GM21447 (cell line): Measurements from ENCODE around the gene KRT8.

Experiments
- ATAC-seq: cut with Tn5 transposase; IDR thresholded peaks from one replicate; pipeline ENCODE4 v1.9.1; 2021; ENCODE audit not compliant: unreplicated experiment

Gene KRT8

DNA sequence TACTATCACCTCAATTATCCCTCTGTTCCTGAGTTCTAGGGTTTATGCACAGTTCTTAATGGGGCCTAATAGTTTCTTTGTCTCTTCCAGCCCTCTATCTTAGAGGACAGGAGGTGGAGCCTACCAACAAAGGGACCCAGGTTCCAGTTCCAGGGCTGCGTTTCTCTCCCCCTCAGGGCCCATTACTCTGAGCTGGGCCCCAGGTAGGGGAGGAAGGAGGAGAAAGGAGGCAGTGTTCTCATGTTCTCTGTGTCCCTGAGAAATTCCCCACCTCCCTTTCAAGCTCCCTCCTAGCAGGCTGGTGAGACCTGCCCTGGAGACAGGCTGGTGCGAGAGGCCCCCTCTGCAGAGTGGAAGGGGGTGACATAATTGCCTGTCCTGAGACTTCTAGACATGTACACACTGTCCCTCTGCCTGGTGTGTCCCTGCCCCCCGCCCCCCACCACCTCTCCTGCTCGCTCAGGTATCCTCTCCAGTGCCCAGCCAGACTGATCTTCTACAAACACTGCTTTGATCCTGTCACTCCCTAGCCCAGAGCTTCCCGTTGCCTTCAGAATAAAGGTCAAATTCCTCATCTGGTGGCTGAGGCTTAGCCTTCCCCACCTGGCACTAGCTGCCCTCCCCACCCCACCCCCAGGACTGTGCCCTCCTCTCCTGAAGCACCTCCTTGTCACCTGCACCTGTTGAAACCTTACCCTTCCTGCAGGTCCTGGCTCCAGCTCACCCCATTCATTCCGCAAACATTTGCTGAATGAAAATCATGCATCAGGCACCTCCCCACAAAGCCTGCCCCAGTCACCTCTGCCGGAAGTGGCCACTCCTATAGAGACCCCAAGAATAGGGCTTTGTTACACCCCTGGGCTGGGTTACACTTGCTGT, 21.1 kb upstream of the KRT8 start:
- no peak for ATAC-seq

DNA sequence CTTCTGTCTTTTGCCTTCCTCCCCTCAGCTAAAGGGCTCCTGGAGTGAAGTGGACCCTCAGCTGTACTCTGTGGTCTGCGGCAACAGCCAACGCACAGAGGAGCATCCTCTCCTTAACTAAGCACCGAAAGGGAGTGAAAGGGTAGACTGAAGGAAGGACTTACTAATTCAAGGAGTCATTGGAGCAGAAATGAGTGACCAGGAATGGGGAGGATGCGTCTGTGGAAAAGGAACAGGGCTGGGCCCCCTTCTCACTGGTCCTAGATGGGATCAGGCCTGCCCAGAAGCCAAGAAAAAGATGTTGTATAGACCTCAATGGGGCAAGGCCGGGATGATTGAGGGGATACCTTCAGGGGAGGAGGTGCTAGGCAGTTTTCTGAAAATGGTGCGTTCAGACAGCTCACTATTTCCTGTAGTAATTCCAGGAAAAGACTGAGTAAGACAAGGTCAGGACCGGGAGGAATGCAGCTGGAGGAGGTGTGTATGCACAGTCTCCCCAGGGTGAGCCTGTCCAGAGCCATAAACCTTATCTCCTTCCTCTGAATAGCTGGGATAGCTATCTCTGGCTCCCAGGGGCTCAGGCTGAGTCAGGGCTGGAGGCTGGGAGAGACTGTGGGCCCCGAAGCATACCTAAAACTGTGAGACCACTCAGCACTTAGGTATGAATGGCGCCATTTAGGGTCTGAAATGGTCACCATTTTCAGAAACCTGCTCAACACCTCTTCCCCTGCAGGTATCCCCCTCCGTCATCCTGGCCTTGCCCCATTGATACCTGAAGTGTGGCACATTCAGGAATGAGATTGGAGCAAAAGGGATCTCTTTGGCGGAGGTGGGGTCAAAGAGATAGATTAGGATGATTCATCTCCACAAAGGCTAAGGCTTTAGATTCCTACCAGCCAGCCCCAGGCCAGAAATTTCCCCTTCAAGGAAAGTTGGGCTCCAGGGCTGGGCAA, 20.2 kb upstream of the KRT8 start:
- ATAC-seq, result no peak

DNA sequence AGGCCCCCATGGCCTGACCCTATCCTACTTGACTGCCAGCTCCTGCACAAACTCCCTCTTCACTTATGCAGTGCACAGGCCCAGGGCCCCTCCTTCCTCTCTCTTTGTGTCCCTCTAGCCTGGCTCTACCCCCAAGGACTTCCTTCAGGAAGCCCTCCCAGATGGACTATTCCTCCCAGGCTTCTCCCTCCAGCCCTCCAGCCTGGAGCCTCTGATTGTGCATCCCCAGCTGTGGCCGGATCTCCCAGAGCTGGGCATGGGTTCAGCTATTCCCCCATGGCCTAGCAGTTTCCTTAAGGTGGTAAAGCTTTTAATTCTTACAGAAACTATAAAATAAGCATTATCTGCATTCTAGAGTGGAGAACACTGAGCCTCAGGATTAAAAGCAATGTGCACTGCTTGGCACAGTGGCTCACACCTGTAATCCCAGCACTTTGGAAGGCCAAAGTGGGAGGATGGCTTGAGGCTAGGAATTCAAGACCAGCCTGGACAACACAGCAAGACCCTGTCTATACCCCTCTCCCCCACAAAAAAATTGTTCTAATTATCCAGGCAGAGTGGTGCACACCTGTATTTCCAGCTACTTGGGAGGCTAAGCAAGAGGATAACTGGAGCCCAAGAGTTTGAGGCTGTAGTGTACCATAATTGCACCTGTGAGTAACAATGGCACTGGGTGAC, 16.8 kb upstream of the KRT8 start:
- no peak for ATAC-seq

DNA sequence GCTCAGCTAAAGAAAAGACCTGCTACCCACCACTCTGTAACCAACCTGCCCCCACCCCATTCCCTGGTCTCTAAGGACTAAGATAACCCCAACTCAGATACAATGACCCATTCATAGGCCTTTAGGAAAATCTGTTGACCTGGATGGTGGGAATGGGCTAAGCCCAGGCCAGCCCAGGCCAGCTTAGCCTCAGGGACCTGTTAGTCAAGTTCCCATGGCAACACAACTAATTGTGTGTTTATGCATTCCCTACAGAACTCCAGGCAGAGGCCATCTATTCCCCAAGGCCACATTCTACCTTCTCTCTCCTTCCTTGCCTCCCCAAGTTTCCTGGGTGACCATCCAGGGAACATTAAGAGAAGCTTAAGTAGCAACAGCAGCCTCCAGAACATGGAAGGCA, 16.1 kb upstream of the KRT8 start:
- no peak for ATAC-seq

DNA sequence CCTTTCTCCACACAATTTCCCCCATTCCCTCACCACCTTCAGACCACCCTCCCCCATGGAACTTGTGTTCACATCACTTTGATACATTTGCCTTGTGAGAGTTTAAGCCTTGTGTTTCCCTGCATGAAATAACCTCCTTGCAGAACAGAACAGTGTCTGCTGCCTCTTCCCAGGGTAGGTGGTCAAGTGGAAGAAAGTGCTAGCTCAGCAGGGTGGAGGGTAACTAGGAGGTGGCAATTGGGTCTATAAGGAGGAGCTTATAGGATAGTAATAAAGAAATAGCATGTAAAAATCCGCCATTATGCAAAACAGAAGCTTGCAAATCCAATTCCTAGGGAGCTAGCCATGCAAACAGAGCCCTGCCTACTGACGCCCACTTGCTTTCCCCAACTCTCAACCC, 13.9 kb upstream of the KRT8 start:
- no peak for ATAC-seq

DNA sequence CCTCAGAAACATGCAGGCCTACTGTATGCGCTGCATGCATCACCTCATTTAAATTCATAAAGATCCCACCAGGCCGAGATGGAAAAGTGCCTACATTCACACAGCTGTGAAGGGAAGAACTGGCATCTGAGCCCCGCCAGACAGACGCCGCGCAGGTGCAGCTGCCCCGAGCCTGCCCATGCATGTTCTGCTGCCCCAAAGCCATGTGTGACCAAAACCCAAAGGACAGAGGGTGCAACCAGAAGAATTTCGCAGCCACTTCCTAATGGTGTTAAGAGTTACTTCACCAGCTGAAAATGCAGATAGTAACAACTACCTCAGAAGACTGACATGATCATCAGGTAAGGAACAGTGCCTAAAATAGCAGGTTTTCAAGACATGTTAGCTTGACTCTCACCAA, 13.5 kb upstream of the KRT8 start:
- no peak for ATAC-seq

DNA sequence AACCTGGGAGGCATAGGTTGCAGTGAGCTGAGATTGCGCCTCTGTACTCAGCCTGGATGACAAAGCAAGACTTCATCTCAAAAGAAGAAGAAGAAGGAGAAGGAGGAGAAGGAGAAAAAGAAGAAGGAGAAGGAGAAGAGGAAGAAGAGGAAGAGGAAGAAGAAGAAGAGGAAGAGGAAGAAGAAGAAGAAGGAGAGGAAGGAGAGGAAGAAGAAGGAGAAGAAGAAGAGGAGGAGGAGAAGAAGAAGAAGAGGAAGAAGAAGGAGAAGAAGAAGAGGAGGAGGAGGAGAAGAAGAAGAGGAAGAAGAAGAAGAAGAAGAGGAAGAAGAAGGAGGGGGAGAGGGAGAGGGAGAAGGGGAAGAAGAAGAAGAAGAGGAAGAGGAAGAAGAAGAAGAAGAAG, 12.9 kb upstream of the KRT8 start:
- no peak for ATAC-seq

DNA sequence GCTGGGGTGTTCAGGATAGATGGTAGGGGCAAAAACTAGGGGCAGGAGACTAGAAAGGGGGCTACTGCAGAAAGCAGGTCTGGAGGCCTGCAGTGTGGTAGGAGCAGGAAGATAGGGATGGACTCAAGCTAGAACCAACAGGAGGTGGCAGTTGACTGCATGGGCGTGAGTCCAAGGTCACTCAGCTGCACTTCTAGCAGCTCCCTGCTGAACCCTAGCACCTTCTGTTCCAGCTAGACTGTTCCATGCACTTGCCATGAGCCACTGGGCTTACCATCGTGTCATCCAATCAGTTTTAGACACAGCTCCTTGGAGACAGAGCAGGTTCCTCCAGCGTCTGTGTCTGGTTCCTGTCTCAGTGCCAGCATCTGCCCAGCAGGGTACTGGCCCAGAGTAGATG, 11.3 kb upstream of the KRT8 start:
- no peak for ATAC-seq

DNA sequence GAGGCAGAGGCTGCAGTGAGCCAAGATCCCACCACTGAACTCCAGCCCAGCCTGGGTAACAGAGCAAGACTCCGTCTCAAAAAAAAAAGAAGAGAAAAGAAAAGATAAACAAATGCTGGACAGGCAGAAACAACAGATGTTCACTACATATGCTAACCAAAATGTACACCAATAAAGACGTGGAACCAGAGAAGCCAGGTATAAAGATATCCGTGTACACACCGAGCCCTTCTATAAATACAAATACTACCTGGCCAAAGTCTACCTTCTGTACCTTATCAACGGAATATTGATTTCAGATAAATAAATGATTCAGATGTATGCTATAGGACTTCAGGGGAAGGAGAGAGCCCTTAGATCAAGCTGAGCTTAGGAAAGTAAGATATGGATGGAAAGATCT, 10.8 kb upstream of the KRT8 start:
- no peak for ATAC-seq

DNA sequence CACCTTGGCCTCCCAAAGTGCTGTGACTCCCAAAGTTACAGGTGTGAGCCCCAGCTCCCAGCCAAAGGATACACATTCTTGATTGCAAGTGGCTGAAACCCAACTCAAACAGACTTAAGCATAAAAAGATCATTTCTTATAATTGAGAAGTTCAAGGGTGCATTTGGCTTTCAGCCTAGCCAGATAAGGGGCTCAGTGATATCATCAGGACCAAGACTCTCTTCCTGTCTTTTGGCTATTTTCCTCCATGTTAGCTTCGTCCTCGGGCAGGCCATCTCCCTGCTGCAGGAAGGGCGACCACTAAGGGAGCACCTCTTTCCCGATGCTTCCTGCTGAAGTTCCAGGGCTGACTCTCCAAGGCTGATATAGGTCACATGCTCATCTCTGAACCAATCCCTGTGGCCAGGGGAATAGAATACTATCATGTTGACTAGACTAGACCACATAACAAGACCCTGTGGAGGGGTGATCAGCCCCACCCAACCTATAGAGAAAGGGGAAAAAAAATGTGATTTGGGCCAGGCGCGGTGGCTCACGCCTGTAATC, 9.8 kb upstream of the KRT8 start:
- ATAC-seq, result no peak

DNA sequence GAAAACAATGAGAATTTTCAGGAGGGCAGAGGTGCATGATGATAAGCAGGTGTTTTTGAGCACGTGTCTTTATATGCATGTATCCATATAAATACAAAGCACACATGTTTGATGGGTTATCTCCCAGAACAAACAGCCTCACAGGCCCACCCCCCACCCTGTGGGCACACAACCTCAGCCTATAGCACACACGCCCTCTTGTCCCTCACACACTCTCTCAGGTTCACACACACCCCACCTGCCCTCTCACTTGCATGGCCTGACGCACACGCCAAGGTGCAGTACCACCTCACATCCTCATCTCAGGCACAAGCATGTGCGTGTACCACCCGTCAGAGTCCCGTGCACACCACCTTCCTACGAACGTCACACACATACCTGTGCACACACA, 8.6 kb upstream of the KRT8 start:
- no peak for ATAC-seq

DNA sequence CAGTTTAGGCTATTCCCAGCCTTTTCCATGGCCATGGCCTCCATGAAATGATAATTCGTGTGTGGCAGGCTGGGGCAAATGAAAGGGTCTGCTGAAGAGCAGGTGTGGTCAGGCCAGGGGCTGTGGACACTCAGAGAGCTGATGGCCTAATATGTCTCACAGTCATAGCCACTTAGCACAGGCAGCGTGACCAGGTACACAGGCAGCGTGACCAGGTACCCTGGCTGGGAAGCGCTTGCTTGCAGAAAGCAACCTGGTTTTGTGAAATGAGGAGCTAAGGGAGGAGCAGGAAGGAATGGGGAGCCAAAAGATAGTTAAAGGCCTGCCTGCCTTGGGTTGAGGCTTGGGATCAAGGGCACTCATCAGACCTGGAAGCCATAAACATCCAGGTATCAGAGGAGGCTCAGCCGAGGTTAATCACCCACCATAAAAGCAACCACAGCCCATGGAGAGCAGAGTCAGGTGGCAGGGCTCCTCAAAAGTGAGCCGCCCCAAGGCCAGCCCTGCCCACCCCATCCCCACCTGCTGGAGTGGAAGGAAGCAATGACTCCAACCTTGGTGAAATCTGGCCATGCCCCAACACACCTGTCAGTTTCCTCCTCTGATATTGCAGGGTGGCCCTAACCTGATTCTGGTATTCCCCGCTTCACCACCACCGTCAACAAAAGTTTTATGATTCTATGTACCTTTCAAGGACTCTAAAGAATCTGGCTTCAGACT, 8.0 kb upstream of the KRT8 start:
- no peak for ATAC-seq

DNA sequence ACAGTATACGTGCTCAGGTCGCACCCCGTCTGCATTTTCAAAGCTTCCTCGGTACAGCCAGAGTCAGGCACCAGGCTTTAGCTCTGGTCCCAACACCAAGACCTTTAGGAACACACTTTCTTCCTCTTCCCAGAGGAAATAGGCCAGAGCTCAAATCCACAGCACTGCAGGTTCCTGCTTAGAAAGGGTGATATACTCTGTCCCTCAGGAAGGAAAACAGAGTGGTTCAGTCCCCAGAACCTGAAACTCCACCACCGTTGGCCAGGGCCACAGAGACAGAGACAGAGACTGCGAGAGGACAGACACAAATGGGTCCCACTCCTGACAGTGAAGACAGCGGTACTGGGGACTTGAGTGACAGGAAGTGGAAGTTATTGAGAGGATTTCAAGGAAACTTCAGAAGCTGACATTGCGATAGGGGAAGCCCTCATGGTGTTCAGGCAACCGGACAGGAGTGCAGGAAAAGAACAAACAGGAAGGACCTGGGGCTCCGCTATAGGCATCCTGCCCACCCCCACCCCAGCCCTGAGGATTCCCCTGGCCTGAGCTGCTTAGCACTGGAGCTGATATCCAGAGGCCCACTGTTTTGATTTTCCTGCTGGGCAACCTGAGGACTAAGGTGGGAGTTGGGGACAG, 5.5 kb upstream of the KRT8 start:
- ATAC-seq, result no peak

DNA sequence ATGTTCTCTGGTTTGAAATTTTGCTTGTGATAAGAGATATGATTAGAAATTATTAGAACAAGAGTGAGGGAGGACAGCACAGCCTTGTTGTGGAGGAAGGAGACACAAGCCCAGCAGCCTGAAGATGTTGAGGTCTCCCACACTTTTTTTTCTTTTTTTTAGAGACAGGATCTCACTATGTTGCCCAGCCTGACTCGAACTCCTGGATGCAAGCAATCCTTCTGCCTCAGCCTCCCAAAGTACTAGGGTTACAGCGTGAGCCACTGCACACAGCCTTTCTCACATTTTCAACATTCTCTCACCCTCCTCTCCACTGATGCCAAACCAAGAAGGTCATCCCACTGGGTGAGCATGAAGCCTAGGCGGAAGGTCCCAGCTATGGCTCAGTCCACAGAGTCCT, 4.9 kb upstream of the KRT8 start:
- no peak for ATAC-seq

DNA sequence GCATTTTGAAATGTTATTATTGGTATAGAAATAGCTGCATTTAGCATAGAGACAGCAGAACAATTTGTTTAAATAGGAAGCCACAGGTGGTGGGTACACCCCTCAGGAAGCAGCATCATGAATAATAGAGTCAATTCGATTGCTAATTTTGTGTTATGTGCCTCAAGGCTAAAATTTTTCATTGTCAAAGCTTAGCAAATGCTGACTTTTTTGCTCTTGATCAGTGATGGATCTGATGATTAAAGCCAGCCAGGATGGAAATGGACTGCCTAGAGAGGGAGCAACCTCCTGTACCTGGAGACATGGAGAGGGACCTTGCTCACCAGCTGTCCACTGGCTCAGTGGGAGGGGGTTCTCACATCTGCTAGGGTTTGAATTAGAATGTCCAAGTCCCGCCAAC, 4.5 kb upstream of the KRT8 start:
- ATAC-seq, result no peak

DNA sequence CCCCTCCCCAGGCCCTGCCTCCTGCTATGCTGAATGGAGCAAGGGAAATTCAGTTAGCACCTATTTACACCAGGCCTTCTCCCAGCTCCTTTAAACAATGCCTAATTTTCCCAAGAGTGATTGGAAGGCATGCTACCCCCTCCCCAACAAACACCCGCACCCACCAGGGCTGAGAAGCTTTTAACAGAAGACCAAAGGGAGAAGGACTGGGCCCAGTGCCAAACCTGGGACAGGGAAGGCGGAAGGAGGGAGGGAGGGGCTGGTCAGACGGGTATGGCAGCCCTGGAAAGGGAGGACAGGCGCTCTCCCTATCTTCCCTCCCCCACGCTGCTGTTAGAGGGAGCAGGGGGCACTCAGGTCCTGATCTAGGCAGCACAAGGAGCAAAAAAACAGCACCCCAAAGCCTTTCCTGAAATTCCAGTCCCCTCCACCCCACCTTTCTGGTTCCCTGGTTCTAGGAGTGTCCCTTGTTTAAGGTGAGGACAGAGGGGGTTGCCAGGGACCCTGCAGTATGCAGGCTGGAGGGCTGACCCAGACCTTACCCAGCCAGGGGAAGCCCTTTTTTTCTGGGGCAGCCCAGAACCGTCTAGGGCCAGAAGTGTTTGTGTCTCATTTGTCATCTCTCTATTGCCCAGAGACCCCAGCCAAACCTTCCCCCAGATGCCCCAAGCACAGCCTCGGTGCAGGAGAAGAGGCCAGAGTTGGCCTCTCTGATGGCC, 2.4 kb upstream of the KRT8 start:
- no peak for ATAC-seq

DNA sequence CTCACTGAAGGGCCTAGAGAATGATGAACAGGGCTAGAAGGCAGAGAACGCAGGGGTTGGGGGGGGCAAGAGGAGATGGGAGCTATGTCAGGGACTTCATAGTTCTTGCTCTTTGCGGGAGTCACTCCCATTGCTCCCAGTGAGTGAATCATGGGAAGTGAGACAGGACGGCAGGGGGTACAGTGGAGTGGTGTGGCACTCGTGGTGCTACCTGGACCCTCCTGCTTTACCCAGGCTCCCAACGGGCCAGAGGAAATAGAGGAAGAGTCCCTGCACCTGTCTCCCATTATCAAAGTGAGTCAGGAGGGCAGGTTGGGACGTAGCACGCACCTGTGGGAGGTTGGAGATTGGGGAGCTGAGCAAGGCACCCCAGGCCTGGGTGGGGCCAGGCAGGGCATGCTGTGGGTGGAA, 1.3 kb upstream of the KRT8 start:
- ATAC-seq, result no peak

DNA sequence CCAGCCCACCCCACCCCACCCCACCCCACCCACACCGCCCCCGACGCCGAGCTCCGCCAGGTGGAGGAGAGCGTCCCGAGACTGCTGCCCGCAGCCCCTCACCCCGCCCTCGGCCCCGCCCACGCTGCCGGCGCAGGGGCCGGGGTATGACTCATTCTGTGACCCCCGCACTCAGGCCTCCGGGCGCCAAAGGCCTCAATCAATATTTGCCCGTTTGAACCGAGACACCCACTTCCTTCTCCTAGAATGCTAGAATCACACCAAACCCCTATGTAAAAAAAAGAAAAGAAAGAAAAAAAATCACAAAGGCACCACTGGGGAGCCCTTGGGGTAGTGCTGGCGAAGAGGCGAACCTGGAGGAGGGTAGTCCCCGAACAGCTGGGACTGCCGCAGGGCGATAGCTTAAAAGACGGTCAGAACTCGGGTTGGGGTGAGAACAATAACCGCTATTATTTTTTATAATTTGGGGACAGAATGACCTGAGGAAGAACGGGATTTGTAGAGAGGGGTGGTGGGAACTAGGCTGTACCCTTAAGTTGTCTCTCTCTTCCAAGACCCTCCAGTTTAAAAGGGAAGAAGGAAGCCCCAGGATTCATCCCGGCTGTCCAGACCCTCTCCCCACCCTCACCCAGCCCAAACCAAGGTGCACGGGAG, 894 bp downstream of the KRT8 start:
- ATAC-seq, result peak; percentile 65

DNA sequence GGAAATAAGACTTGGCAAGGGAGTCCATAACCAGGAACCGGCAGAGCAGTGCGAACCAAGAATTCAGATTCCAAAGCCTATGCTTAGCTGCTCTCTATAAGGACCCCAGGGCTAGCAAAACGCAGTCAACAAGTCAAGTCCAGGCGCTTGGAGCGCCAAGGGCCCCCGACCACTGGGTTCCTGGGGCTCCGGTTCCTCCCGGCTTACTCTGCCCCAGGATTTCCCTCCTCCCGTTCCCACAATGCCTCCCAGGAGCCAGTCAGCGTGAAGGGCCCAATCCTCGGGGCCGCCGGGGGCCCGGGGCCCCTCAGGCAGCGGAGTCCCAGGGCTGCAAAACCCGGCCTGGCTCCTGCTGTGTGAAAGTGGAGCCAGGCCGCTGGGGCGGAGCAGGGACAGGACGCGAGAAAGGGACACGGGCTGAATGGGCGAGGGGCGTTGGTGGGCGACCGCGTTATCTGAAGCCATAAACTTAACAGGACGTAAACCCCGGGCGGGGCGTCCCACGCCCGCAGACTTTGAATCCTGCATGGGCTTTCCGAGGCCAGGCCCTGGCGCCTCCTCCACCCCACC, 1.5 kb downstream of the KRT8 start:
- ATAC-seq, result peak; percentile 38
